ENCODE results near the gene SART1. TPM values are rescaled to one million over a fixed set of nuclear protein-coding genes. Genes with fewer than 3 reads are reported as not detected.
A peak's percentile ranks its signal among the peaks of the same experiment; 100 is the strongest.

SART1 gene
- total RNA-seq, 1 donor from 2014 or later = 64.7 TPM

GRCh38 chr11:65988791-65989592, 27.5 kb downstream of the SART1 start:
- Mint-ChIP-seq H3K4me3 (peak overlapping the region; percentile 27), H3K27ac (ENCODE audit: unreplicated experiment) (no peak overlapping the region), H3K36me3 (ENCODE audit: low read depth) (no peaks in the 10 kb centered on the region)

GRCh38 chr11:65992056-65992455, 30.5 kb downstream of the SART1 start:
- no peak for DNase-seq (ENCODE audit: low read depth, low spot score)
- Mint-ChIP-seq H3K36me3 (ENCODE audit: low read depth) (peaks cover 2% of the 10 kb centered on the region), H3K4me1 (peaks cover 6% of the 10 kb centered on the region), H3K4me3 (no peak overlapping the region), H3K9me3 (no peaks in the 10 kb centered on the region), H3K27ac (ENCODE audit: unreplicated experiment) (no peak overlapping the region), H3K27me3 (ENCODE audit: low read depth) (no peaks in the 10 kb centered on the region)
- no peak for TF ChIP-seq CTCF (conservative IDR thresholded peaks at IDR 0.05)

More at GRCh38 chr11:65988791-65989592, 27.5 kb downstream of the SART1 start:
- TF ChIP-seq CTCF (conservative IDR thresholded peaks at IDR 0.05) = peak; percentile 96
- Mint-ChIP-seq H3K9me3 (no peaks in the 10 kb centered on the region), H3K27me3 (ENCODE audit: low read depth) (no peaks in the 10 kb centered on the region), H3K4me1 (peaks cover 6% of the 10 kb centered on the region)
- peak; percentile 92 for DNase-seq (ENCODE audit: low read depth, low spot score)

- no peak overlapping the region for H3K27ac Mint-ChIP-seq (ENCODE audit: unreplicated experiment)
- no peak for TF ChIP-seq CTCF (conservative IDR thresholded peaks at IDR 0.05)
- H3K9me3 Mint-ChIP-seq = no peaks in the 10 kb centered on the region
- H3K4me3 Mint-ChIP-seq = peak overlapping the region; percentile 81
- H3K36me3 Mint-ChIP-seq (ENCODE audit: low read depth) = peaks cover 13% of the 10 kb centered on the region
- H3K27me3 Mint-ChIP-seq (ENCODE audit: low read depth) = no peaks in the 10 kb centered on the region
- peaks cover 13% of the 10 kb centered on the region for H3K4me1 Mint-ChIP-seq
- DNase-seq (ENCODE audit: low read depth, low spot score) = no peak
These were observed 35.8 kb downstream of the SART1 start for GRCh38 chr11:65997286-65997685.

- no peaks in the 10 kb centered on the region for H3K9me3 Mint-ChIP-seq
- peaks cover 14% of the 10 kb centered on the region for H3K36me3 Mint-ChIP-seq (ENCODE audit: low read depth)
These were observed 40.6 kb downstream of the SART1 start, which contains the start of the genes BANF1 and EIF1AD for GRCh38 chr11:66001942-66002647. Gene BANF1 (plus strand): TSS chr11:66002503. CDS start chr11:66003251, 748 bp downstream. Gene EIF1AD (minus strand): TSS chr11:66002157. CDS start chr11:66000389, 1,768 bp downstream.

More at GRCh38 chr11:66001942-66002647, 40.6 kb downstream of the SART1 start, which contains the start of the genes BANF1 and EIF1AD:
- DNase-seq (ENCODE audit: low read depth, low spot score) = peak; percentile 92
- Mint-ChIP-seq H3K4me3 (peak within 1 kb of the TSS; percentile 100), H3K27me3 (ENCODE audit: low read depth) (no peaks in the 10 kb centered on the region), H3K4me1 (peaks cover 25% of the 10 kb centered on the region), H3K27ac (ENCODE audit: unreplicated experiment) (peak within 1 kb of the TSS; percentile 100)
- no peak for TF ChIP-seq CTCF (conservative IDR thresholded peaks at IDR 0.05)

Measured in neural crest cell (in vitro differentiated cells).